Measurements from ENCODE around the gene RRP15.

Gene RRP15

GRCh38 chr1:218297867-218298266 lies 12.8 kb downstream of the RRP15 start:
- Histone ChIP-seq H3K27me3 (ENCODE audit: insufficient read depth, low read length) (no peaks in the 10 kb centered on the region), H3K27ac (ENCODE audit: low read length) (peak overlapping the region; percentile 24), H3K9ac (ENCODE audit: low read depth, low read length) (no peak overlapping the region), H3K4me3 (ENCODE audit: low read length) (no peak overlapping the region), H3K4me1 (ENCODE audit: insufficient read depth, low read length) (peaks cover 70% of the 10 kb centered on the region), H3K9me3 (ENCODE audit: insufficient read depth, low read depth, low read length) (no peaks in the 10 kb centered on the region), H3K36me3 (ENCODE audit: insufficient read depth, low read depth, low read length) (peaks cover 26% of the 10 kb centered on the region)

- Histone ChIP-seq H3K27me3 (ENCODE audit: insufficient read depth, low read length) (no peaks in the 10 kb centered on the region), H3K4me1 (ENCODE audit: insufficient read depth, low read length) (peaks cover 70% of the 10 kb centered on the region), H3K36me3 (ENCODE audit: insufficient read depth, low read depth, low read length) (peaks cover 30% of the 10 kb centered on the region), H3K9me3 (ENCODE audit: insufficient read depth, low read depth, low read length) (no peaks in the 10 kb centered on the region), H3K27ac (ENCODE audit: low read length) (peak overlapping the region; percentile 24), H3K4me3 (ENCODE audit: low read length) (no peak overlapping the region), H3K9ac (ENCODE audit: low read depth, low read length) (no peak overlapping the region; the same call in 1 of the 2 replicates)
Observed at GRCh38 chr1:218298398-218298797, 13.3 kb downstream of the RRP15 start.

GRCh38 chr1:218299416-218299815 lies 14.3 kb downstream of the RRP15 start:
- H3K9ac ChIP-seq (ENCODE audit: low read depth, low read length) = peak overlapping the region; percentile 33; the same call in 1 of the 2 replicates
- no peak overlapping the region for H3K27ac ChIP-seq (ENCODE audit: low read length)
- no peak overlapping the region for H3K4me3 ChIP-seq (ENCODE audit: low read length)
- no peaks in the 10 kb centered on the region for H3K9me3 ChIP-seq (ENCODE audit: insufficient read depth, low read depth, low read length)
- peaks cover 26% of the 10 kb centered on the region for H3K36me3 ChIP-seq (ENCODE audit: insufficient read depth, low read depth, low read length)
- H3K4me1 ChIP-seq (ENCODE audit: insufficient read depth, low read length) = peaks cover 70% of the 10 kb centered on the region
- no peaks in the 10 kb centered on the region for H3K27me3 ChIP-seq (ENCODE audit: insufficient read depth, low read length)

DNA sequence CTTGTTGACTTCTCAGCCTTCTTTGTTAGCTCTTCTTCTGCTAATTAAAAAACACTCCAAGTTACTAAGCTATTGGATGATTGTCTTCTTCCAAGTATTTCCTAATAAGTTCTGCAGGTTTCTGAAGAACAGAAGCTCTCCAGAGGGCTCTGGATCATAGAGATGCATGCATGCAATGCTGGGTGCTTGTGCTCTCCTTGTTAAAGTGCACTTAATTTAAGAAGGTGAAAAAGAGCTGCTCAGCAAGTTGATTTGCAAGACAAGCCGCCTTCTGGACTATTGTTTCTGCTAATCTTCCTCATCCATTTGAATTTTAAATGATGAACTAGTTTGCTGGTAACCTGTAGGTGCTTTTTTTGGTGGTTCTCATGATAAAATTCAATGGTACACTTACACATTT lies 16.1 kb downstream of the RRP15 start:
- no peaks in the 10 kb centered on the region for H3K9me3 ChIP-seq (ENCODE audit: insufficient read depth, low read depth, low read length)
- peaks cover 27% of the 10 kb centered on the region for H3K36me3 ChIP-seq (ENCODE audit: insufficient read depth, low read depth, low read length)
- peak overlapping the region; percentile 23; the same call in 1 of the 2 replicates for H3K4me3 ChIP-seq (ENCODE audit: low read length)
- peak overlapping the region; percentile 65 for H3K27ac ChIP-seq (ENCODE audit: low read length)
- peaks cover 59% of the 10 kb centered on the region for H3K4me1 ChIP-seq (ENCODE audit: insufficient read depth, low read length)
- H3K9ac ChIP-seq (ENCODE audit: low read depth, low read length) = peak overlapping the region; percentile 30; the same call in 1 of the 2 replicates
- H3K27me3 ChIP-seq (ENCODE audit: insufficient read depth, low read length) = no peaks in the 10 kb centered on the region

DNA sequence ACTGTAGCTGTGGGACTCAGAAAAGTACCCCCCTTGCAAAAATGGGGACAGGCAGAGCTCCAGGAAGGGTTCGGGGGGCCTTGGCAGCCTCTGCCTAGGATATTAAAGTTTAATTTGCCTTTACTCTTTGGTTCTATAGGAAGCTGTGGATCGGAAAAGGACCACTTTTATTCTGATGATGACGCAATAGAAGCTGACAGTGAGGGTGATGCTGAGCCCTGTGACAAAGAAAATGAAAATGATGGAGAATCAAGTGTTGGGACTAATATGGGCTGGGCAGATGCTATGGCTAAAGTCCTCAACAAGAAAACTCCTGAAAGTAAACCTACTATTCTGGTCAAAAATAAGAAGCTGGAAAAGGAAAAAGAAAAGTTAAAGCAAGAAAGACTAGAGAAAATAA lies 17.1 kb downstream of the RRP15 start:
- no peaks in the 10 kb centered on the region for H3K9me3 ChIP-seq (ENCODE audit: insufficient read depth, low read depth, low read length)
- H3K9ac ChIP-seq (ENCODE audit: low read depth, low read length) = peak overlapping the region; percentile 0; the same call in 1 of the 2 replicates
- H3K36me3 ChIP-seq (ENCODE audit: insufficient read depth, low read depth, low read length) = peaks cover 27% of the 10 kb centered on the region
- H3K27ac ChIP-seq (ENCODE audit: low read length) = peak overlapping the region; percentile 65
- H3K4me1 ChIP-seq (ENCODE audit: insufficient read depth, low read length) = peaks cover 51% of the 10 kb centered on the region
- no peak overlapping the region for H3K4me3 ChIP-seq (ENCODE audit: low read length)
- H3K27me3 ChIP-seq (ENCODE audit: insufficient read depth, low read length) = no peaks in the 10 kb centered on the region

GRCh38 chr1:218303176-218303879 lies 18.2 kb downstream of the RRP15 start:
- Histone ChIP-seq H3K4me3 (ENCODE audit: low read length) (no peak overlapping the region), H3K9me3 (ENCODE audit: insufficient read depth, low read depth, low read length) (no peaks in the 10 kb centered on the region), H3K27me3 (ENCODE audit: insufficient read depth, low read length) (no peaks in the 10 kb centered on the region), H3K9ac (ENCODE audit: low read depth, low read length) (no peak overlapping the region; the same call in 1 of the 2 replicates), H3K4me1 (ENCODE audit: insufficient read depth, low read length) (peaks cover 41% of the 10 kb centered on the region), H3K36me3 (ENCODE audit: insufficient read depth, low read depth, low read length) (peaks cover 36% of the 10 kb centered on the region), H3K27ac (ENCODE audit: low read length) (no peak overlapping the region)

GRCh38 chr1:218304281-218305039 lies 19.4 kb downstream of the RRP15 start:
- Histone ChIP-seq H3K4me3 (ENCODE audit: low read length) (no peak overlapping the region), H3K27me3 (ENCODE audit: insufficient read depth, low read length) (no peaks in the 10 kb centered on the region), H3K27ac (ENCODE audit: low read length) (no peak overlapping the region), H3K9ac (ENCODE audit: low read depth, low read length) (no peak overlapping the region), H3K4me1 (ENCODE audit: insufficient read depth, low read length) (peaks cover 30% of the 10 kb centered on the region), H3K9me3 (ENCODE audit: insufficient read depth, low read depth, low read length) (no peaks in the 10 kb centered on the region), H3K36me3 (ENCODE audit: insufficient read depth, low read depth, low read length) (peaks cover 46% of the 10 kb centered on the region)

- H3K27me3 ChIP-seq (ENCODE audit: insufficient read depth, low read length) = no peaks in the 10 kb centered on the region
- H3K27ac ChIP-seq (ENCODE audit: low read length) = no peak overlapping the region
- H3K9ac ChIP-seq (ENCODE audit: low read depth, low read length) = peak overlapping the region; percentile 3; the same call in 1 of the 2 replicates
- H3K4me1 ChIP-seq (ENCODE audit: insufficient read depth, low read length) = peaks cover 20% of the 10 kb centered on the region
- no peak overlapping the region for H3K4me3 ChIP-seq (ENCODE audit: low read length)
- peaks cover 54% of the 10 kb centered on the region for H3K36me3 ChIP-seq (ENCODE audit: insufficient read depth, low read depth, low read length)
- no peaks in the 10 kb centered on the region for H3K9me3 ChIP-seq (ENCODE audit: insufficient read depth, low read depth, low read length)
Observed at GRCh38 chr1:218305472-218306064, 20.5 kb downstream of the RRP15 start.

DNA sequence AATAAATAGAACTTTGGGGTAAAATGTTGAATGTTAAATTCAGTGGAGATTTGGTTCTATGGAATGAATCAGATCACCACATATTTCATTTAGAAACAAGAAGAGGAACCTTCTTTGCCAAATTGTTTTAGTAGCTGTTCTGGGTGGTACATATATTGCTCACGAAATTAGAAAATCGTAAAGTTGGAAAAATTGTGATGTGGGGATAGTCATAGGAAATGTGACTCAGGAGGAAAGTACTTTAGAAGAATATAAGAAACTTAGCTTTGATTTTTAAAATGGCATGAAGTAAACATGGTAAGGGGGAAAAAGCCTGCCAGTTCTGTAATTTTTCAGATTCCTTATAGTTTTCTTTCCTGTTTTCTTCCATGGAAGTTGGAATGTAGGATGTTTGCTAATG lies 27.4 kb downstream of the RRP15 start:
- H3K27ac ChIP-seq (ENCODE audit: low read length) = no peak overlapping the region
- no peak overlapping the region for H3K4me3 ChIP-seq (ENCODE audit: low read length)
- no peaks in the 10 kb centered on the region for H3K9me3 ChIP-seq (ENCODE audit: insufficient read depth, low read depth, low read length)
- peaks cover 28% of the 10 kb centered on the region; the same call in 1 of the 2 replicates for H3K36me3 ChIP-seq (ENCODE audit: insufficient read depth, low read depth, low read length)
- H3K9ac ChIP-seq (ENCODE audit: low read depth, low read length) = no peak overlapping the region
- H3K4me1 ChIP-seq (ENCODE audit: insufficient read depth, low read length) = peaks cover 11% of the 10 kb centered on the region
- no peaks in the 10 kb centered on the region for H3K27me3 ChIP-seq (ENCODE audit: insufficient read depth, low read length)

GRCh38 chr1:218314316-218314715 lies 29.2 kb downstream of the RRP15 start:
- Histone ChIP-seq H3K4me1 (ENCODE audit: insufficient read depth, low read length) (peaks cover 11% of the 10 kb centered on the region), H3K36me3 (ENCODE audit: insufficient read depth, low read depth, low read length) (peaks cover 24% of the 10 kb centered on the region; the same call in 1 of the 2 replicates), H3K4me3 (ENCODE audit: low read length) (no peak overlapping the region), H3K9ac (ENCODE audit: low read depth, low read length) (no peak overlapping the region), H3K9me3 (ENCODE audit: insufficient read depth, low read depth, low read length) (no peaks in the 10 kb centered on the region), H3K27ac (ENCODE audit: low read length) (no peak overlapping the region), H3K27me3 (ENCODE audit: insufficient read depth, low read length) (no peaks in the 10 kb centered on the region)

GRCh38 chr1:218315638-218316037 lies 30.5 kb downstream of the RRP15 start:
- peaks cover 24% of the 10 kb centered on the region; the same call in 1 of the 2 replicates for H3K36me3 ChIP-seq (ENCODE audit: insufficient read depth, low read depth, low read length)
- H3K27ac ChIP-seq (ENCODE audit: low read length) = no peak overlapping the region
- H3K27me3 ChIP-seq (ENCODE audit: insufficient read depth, low read length) = no peaks in the 10 kb centered on the region
- H3K9me3 ChIP-seq (ENCODE audit: insufficient read depth, low read depth, low read length) = no peaks in the 10 kb centered on the region
- H3K4me3 ChIP-seq (ENCODE audit: low read length) = no peak overlapping the region
- H3K9ac ChIP-seq (ENCODE audit: low read depth, low read length) = no peak overlapping the region
- peaks cover 11% of the 10 kb centered on the region for H3K4me1 ChIP-seq (ENCODE audit: insufficient read depth, low read length)
